Measurements from ENCODE around the gene BLOC1S4. TPM values are rescaled to one million over a fixed set of nuclear protein-coding genes. Genes with fewer than 3 reads are reported as not detected.
A peak's percentile ranks its signal among the peaks of the same experiment; 100 is the strongest.

Gene BLOC1S4
- total and polyA plus RNA-seq, 12 donors = 6.5 to 31.7 (median 17.5) TPM

DNA sequence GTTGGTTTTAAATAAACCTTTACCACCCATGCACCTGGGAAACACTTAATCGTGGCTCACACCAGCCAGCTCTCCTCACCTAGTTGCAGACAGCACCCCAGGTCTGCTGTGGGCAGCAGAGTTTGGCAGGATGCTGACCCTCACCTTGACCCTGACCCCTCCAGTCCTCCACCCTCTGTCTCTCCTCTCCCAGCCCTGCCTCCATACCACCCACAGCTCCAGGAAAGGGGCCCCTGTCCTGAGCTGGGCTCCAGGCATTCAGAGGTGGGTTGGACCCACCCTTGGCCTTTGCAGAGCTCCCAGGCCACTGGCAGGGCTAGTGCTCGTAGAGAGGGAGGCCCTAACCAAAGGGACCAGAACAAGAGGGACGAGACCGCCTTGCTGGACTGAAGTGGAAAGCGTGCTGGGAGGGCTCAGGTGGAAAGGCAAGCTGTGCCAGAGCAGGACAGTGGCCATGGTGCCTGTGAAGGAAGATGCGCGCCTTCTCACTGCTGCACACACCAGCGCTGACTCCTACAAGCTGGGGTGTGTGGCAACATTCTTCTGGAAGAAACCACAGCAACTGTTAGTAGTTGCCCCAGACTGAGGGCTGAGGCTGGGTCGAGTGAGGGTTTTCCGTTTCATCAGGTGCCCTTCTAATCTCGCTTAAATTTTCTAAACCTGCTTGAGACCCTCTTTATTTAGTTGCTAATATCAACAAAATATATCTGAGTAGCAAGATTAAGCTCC, 32.9 kb upstream of the BLOC1S4 start:
- Histone ChIP-seq H3K4me1 (replicated peaks in 1 of 2) (no peaks in the 10 kb centered on the region), H3K27ac (no peak overlapping the region), H3K4me3 (no peak overlapping the region), H3K27me3 (no peaks in the 10 kb centered on the region), H3K9me3 (replicated peaks in 1 of 3) (no peaks in the 10 kb centered on the region), H3K36me3 (replicated peaks in 1 of 2) (no peaks in the 10 kb centered on the region)
- TF ChIP-seq POLR2A (IDR thresholded peaks at IDR 0.05) = no peak
- TF ChIP-seq, protein P1, sequence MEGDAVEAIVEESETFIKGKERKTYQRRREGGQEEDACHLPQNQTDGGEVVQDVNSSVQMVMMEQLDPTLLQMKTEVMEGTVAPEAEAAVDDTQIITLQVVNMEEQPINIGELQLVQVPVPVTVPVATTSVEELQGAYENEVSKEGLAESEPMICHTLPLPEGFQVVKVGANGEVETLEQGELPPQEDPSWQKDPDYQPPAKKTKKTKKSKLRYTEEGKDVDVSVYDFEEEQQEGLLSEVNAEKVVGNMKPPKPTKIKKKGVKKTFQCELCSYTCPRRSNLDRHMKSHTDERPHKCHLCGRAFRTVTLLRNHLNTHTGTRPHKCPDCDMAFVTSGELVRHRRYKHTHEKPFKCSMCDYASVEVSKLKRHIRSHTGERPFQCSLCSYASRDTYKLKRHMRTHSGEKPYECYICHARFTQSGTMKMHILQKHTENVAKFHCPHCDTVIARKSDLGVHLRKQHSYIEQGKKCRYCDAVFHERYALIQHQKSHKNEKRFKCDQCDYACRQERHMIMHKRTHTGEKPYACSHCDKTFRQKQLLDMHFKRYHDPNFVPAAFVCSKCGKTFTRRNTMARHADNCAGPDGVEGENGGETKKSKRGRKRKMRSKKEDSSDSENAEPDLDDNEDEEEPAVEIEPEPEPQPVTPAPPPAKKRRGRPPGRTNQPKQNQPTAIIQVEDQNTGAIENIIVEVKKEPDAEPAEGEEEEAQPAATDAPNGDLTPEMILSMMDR (IDR thresholded peaks at IDR 0.05) = no peak
- 74 to 83% (median 82%) methylated on average over 11 of the region's 11 CpGs for WGBS, 4 donors
- DNase-seq = no peak
- intact Hi-C loops (cut with DNase I) = no loop called here

DNA sequence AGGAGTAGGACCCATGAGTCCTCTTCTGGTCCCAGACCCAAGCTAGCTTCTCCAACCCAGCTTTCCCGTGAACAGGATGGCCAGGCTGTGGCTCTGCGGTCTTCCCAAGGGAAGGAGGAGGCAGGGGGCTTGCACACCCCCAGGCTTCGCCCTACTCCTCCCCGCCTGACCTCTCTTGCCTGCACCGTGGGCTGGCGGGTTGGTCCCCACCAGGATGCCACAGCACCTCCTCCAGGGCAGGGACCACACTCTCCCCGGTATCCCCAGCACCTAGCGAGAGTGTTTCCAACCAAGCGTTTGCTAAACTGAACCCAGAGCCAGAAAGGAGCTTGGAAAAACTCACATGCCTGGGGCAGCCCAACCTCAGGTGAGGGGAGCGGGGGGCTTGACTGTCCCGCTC, 31.3 kb upstream of the BLOC1S4 start:
- Histone ChIP-seq H3K27ac (no peak overlapping the region), H3K4me1 (replicated peaks in 1 of 2) (peaks cover 5 to 8% of the 10 kb centered on the region in 2 donors), H3K27me3 (no peaks in the 10 kb centered on the region), H3K4me3 (no peak overlapping the region), H3K9me3 (replicated peaks in 1 of 3) (no peaks in the 10 kb centered on the region), H3K36me3 (replicated peaks in 1 of 2) (no peaks in the 10 kb centered on the region)
- intact Hi-C loops (cut with DNase I) = no loop called here
- WGBS, 4 donors = 85 to 92% (median 92%) methylated on average over 8 to 11 of the region's 11 CpGs
- no peak for TF ChIP-seq POLR2A (IDR thresholded peaks at IDR 0.05)
- DNase-seq = no peak

DNA sequence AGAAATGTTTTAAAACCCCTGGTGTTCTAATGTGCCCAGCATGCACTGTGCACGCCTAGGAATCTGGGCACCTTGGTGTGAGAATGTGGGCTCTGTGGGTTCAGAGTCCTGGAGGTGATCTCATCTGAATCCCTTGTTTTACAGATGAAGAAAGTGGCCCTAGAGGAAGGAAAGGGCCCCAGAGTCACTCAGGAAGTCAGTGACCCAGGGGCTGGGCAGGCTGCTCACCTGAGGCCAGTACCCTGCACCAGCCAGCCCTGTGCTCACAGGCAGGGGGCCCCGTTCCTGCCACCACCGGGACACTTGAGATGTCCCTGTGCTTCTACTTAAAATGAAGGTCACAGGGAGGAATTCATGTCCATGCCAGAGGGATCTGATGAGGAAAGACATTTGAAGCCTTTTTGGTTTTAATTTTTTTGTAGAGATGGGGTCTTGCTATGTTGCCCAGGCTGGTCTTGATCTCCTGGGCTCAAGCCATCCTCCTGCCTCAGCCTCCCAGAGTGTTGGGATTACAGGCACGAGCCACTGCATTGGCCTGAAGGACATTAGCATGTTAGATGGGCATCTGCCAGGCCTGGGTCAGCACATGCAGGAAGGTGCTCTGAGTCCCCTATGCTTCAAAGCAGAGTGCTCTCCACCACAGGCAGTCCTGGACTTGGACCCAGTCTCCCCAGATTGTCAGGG, 29.7 kb upstream of the BLOC1S4 start:
- Histone ChIP-seq H3K9me3 (replicated peaks in 1 of 3) (no peaks in the 10 kb centered on the region), H3K27ac (no peak overlapping the region), H3K36me3 (replicated peaks in 1 of 2) (no peaks in the 10 kb centered on the region), H3K4me1 (replicated peaks in 1 of 2) (peaks cover 5 to 8% of the 10 kb centered on the region in 2 donors), H3K4me3 (no peak overlapping the region), H3K27me3 (no peaks in the 10 kb centered on the region)
- 47 to 67% (median 62%) methylated on average over 4 of the region's 4 CpGs for WGBS, 4 donors
- TF ChIP-seq, protein P1 (IDR thresholded peaks at IDR 0.05) = no peak
- no peak for TF ChIP-seq POLR2A (IDR thresholded peaks at IDR 0.05)
- intact Hi-C loops (cut with DNase I) = no loop called here
- DNase-seq = no peak

DNA sequence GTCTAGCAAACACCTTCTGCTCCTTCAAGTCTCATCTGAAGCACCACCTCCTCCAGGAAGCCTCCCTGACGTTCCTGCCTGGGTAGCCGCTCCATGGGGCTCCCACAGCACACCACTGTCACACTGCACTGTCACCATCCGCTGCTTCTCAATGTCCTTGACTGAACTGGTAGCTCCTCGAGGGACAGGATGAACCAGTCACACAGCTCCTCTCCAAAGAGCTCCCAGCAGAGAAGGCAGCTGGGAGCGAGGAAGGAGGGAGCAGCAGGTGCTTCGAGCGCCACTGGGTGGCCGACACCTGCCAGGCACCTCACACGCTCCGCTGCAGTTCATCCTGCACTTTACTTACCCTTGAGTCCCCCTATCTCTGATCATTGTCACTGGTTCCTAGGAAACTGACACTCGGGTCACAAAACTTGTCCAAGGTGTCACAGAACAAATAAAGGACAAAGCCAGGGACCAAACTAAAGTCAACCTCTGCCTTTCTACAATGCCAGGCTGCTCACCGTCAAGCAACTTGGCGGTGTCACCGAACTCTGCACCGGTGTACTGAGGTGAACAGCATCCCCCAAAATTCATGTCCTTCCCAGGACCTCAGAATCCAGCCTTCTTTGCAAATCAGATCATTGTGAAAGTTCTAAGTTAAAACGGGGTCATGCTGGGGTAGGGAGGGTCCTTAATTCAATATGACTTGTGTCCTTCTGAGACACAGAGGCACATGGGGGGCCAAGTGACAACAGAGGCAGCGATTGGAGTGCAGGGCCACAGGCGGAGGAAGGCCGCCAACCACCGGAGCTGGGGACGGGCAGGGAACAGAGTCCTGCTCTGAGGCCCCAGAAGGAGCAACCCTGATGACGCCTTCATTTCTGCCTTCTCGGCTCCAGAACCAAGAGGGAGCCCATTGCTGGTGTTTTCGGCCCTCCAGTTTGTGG, 27.8 kb upstream of the BLOC1S4 start:
- Histone ChIP-seq H3K27me3 (no peaks in the 10 kb centered on the region), H3K27ac (peak overlapping the region in 1 of 5 donors; percentile 41), H3K36me3 (replicated peaks in 1 of 2) (no peaks in the 10 kb centered on the region), H3K4me3 (no peak overlapping the region), H3K9me3 (replicated peaks in 1 of 3) (no peaks in the 10 kb centered on the region), H3K4me1 (replicated peaks in 1 of 2) (peaks cover 5 to 8% of the 10 kb centered on the region in 2 donors)
- 83 to 91% (median 87%) methylated on average over 21 to 24 of the region's 24 CpGs for WGBS, 4 donors
- intact Hi-C loops (cut with DNase I) = no loop called here
- no peak for TF ChIP-seq POLR2A (IDR thresholded peaks at IDR 0.05)
- TF ChIP-seq, protein P1 (IDR thresholded peaks at IDR 0.05) = no peak
- peak in 1 of 7 donors; percentile 2 for DNase-seq
